ENCODE data around the gene IL6.

DNA sequence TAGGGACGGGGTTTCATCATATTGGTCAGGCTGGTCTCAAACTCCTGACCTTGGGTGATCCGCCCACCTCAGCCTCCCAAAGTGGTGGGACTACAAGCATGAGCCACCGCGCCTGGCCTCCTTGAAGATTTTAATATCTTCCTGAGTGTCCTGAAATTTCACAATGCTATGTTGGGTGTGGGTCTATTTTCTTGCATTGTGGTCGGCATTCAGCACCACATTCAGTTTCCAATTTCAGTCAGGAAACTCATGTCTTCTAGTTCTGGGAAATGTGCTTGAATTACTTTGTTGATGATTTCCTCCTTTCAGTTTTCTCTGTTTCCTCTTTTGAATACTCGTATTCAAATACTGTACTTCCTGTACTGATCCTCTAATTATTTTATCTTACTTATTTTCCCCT lies 49.3 kb upstream of the IL6 start:
- no peak for TF ChIP-seq SPI1 (IDR thresholded peaks at IDR 0.05; ENCODE audit: low read depth, low read length)
- no peak for TF ChIP-seq POLR2A (IDR thresholded peaks at IDR 0.05; ENCODE audit: low read depth, low read length)
- no peak for TF ChIP-seq TAF1 (IDR thresholded peaks at IDR 0.05; ENCODE audit: low read depth, low read length)
- TF ChIP-seq POLR2AphosphoS5 (IDR thresholded peaks at IDR 0.05; ENCODE audit: low read depth, low read length) = no peak
- TF ChIP-seq POU2F2 (IDR thresholded peaks at IDR 0.05; ENCODE audit: low read depth, low read length) = no peak
- TF ChIP-seq PAX5 (IDR thresholded peaks at IDR 0.05; ENCODE audit: insufficient read depth, low read length, severe bottlenecking) = no peak
